HG03565 (cell line): Measurements from ENCODE around the gene CLOCK.

Source experiments
- ATAC-seq: cut with Tn5 transposase; IDR thresholded peaks from one replicate; pipeline ENCODE4 v1.9.1; 2021; ENCODE audit warnings: mild to moderate bottlenecking, moderate library complexity; ENCODE audit not compliant: unreplicated experiment

The CLOCK gene

DNA sequence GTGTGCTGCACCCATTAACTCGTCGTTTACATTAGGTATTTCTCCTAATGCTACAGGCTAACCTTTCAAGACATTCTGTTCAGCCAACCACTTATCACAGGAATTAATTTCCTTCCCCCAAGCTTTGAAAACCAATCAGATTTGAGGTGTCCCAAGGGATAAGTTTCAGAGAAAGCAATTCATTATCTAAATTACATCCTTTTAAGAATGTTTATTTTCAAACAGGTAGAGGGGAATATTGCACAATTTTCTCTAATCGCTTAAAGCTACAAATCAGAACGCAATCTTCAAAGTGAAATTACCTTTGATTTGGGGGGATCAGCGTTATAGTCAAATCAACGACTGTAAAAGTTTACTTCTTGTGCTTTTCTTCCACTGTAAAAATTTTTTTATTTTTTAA lies 1.6 kb downstream of the CLOCK start:
- no peak for ATAC-seq

GRCh38 chr4:55543858-55544257 lies 2.9 kb downstream of the CLOCK start:
- no peak for ATAC-seq

DNA sequence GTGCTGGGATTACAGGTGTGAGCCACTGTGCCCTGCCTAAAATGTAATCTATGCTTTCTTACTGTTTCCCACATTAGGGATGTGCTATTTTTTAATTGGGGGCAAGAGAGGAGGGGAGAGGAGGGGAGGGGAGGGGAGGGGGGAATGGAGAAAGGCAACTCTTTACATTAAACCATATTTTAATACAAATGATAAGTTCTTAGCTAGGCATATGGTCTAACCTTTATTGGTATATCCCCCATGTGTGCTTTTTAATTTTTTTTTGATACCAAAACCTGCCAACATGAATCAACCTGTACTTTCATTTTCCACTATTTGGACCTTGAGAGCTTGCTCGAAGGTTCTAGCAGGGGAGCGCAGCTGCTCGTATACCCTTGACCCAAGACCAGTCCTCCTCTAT lies 6.4 kb downstream of the CLOCK start:
- ATAC-seq = no peak

GRCh38 chr4:55539658-55540057 lies 7.1 kb downstream of the CLOCK start:
- no peak for ATAC-seq

DNA sequence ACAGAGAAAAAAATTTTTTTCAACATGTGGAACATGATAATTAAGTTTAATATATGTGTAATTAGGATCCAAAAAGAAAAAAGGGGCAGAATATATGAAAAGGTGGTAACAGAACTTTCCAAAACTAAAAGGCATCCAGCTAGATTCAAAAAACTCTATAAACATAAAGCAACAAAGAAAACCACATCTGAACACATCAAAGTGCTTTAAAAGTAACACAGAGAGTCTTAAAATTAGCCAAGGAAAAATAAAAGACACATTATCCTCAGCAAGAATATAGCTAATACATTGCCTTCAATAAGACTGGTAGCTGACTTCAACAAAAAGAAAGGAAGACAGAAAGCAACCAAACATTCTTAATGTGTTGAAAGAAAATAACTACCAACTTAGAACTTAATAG lies 8.2 kb downstream of the CLOCK start:
- no peak for ATAC-seq

GRCh38 chr4:55534306-55534705 lies 12.4 kb downstream of the CLOCK start:
- no peak for ATAC-seq

DNA sequence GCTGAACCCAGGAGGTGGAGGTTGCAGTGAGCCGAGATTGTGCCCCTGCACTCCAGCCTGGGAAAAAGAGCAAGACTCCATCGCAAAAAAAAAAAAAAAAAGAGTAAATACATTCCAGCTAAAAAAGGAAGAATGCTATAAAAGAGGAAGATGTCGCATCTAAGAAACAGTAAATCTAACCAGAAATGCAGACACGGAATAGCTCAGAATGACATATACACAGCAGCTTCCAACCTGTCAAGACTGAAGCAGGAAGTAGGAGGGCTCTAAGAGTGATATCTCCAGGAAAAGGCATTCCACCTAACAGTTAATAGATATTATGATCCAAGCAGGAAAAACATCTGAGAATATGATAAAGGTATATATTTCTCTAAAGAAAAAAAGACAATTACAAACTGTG lies 16.0 kb downstream of the CLOCK start:
- no peak for ATAC-seq

DNA sequence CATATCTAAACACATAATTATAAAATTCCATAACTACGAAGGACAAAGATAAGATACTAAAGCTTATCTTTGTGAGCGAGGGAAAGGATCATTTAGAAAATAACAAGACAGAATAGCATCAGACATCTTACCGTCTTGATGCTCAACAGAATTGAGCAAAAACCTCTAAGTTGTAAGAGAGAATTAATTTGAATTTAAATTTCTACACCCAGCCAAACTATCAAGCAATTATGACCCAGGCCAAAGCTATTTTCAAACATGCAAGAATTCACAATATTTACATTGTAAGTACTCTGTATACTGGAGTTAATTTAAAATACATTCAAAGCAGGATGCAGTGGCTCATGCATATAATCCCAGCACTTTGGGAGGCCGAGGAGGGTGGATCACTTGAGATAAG lies 16.5 kb downstream of the CLOCK start:
- ATAC-seq = no peak

DNA sequence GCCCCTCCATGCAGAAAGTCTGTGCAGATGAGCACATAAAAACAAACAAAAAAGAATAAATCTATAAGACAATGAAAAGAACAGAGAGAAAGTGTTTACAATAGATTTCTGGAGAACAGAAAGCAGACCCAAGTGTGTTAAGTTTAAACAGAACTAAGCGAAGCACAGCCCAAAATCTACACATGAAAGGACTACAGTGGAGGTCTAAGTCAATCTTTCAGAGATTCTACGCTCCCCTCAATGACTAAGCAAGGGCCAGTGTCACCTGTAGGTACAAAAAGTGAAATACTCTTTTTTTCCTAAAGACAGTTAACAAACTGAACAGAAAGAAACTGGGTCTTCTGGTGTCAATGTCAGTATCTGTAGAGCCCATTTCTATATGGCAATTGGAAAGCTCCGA lies 18.2 kb downstream of the CLOCK start:
- ATAC-seq = no peak

DNA sequence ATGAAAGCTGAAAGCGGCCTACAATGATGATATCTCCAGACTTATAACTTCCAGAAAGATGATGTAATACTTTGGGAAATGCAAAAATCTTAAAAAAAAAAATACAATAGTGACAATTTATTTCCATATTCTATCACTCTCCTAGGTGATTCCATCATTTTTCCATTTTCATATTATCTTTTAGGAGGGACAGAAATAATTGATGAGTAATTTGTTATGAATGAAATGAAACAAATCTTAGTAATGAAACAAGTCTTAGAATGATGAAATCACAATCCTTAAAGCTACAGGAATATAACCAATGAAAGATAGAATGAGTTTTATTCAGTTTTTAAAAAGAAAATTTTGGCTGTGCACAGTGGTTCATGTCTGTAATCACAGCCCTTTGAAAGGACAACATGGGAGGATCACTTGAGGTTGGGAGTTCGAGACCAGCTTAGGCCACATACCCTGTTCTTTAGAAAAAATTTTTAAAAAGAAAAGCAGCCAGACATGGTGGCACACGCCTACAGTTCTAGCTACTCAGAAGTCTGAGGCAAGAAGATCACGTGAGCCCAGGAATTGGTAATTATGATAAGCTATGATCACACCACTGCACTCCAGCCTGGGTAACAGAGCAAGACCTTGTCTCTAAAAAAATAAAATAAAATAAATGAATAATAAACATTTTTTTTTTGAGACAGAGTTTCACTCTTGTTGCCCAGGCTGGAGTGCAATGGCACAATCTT lies 21.7 kb downstream of the CLOCK start:
- no peak for ATAC-seq

GRCh38 chr4:55518442-55518841 lies 28.3 kb downstream of the CLOCK start:
- no peak for ATAC-seq

DNA sequence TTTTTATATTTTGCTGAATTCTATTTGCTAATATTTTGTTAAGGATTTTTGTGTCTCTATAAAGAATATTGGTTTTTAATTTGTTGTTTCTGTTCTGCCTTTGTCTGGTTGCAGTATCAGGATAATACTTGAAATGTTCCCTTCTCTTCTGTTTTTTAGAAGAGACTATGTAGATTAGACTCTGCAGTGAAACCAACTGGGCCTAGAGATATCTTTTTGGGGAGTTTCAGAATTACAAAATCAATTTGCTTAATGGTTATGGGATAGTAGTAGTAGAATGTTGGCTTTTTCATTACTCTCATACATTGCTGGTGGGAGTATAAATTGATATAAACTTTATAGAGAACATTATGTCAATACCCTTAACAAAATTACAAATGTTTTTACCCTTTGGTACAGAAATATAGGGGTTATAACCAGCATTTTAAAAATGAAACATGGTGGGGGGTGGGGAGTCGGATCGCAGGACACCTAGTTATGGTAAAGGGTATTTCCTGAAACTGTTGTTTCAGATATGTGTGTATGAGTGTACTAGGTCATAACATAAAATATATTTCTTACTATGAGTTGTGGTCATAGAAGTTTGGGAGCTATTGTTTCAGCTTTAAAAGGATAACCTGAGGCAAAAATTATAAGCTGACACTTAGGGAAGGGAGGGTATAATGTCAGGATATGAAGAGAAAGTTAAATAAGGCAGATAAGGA lies 29.0 kb downstream of the CLOCK start:
- peak; percentile 65 for ATAC-seq

DNA sequence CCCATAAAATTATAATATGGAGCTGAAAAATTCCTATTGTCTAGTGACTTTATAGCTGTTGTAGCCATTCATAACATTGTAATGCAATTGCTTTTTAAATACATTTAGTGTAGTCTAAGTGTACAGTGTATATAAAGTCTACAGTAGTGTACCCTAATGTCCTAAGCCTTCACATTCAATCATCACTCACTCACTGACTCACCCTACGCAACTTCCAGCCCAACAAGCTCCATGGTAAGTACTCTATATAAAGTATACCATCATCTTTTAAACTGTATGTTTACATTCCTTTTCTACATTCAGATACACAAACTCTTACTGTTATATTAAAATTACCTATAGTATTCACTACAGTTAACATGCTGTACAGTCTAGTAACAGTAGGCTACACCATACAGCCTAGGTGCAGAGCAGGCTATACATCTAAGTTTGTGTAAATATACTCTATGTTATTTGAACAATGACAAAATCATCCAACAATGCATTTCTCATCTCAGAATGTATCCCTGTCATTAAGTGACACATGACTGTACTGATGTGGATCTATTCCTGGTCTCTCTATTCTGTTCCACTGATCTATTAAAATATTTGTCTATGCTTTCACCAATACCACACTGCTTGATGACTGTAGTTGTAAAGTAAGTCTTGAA lies 33.7 kb downstream of the CLOCK start:
- no peak for ATAC-seq

GRCh38 chr4:55512077-55512476 lies 34.6 kb downstream of the CLOCK start:
- no peak for ATAC-seq

DNA sequence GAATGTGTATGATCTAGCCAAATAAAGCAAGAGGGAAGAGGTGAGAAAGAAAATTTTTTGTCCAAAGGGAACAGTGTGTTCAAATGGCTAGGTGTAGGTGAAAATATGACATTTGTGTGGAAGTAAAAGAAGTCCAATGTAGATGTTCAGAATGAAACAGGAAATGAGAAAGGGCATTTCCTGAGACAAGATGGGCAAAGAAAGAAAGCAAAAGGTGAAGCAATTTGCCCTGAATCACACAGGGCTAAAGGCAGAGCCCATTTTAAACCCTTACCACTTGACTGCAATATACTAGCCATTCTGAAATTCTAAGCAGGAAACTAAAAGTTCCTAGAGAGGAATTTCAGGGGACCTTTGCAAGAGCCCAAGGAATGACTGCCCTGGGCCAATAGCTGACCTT lies 36.0 kb downstream of the CLOCK start:
- ATAC-seq = no peak

DNA sequence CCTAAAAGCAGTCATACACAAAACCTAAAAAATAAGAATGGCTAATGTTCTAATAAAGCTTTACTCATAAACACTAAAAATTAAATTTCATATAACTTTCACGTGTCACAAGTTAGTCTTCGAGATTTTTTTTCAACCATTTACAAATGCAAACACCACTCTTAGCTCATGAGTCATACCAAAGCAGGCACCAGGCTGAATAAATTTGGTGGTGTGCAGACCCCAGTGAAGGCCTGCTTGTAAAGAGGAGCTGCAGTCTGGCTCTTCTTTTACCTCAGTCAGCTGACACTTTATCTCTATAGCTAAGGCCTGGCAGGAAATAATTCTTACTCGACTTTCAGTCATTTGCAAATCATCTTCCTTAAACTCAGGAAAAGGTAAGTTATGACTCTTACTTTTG lies 37.4 kb downstream of the CLOCK start:
- no peak for ATAC-seq

DNA sequence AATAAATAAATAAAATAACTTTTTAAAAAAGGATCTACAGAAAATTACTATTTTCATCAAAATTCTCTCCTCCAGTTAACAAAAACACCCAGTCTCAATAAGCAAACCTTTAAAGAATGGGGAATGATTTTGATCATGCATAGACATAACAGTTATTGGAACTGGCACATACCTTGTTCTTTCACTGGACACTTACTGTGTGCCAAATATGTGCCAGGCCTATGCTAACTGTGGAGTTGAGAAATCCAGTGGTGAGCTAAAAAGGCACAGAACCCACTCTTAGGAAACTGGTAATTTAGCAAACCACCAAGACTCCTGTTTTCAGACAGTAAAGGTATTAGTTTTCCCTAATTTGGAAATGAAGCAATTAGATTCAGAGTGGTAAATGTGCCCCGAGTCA lies 39.1 kb downstream of the CLOCK start:
- ATAC-seq = no peak

GRCh38 chr4:55503169-55503568 lies 43.5 kb downstream of the CLOCK start:
- peak; percentile 57 for ATAC-seq

GRCh38 chr4:55500072-55500471 lies 46.6 kb downstream of the CLOCK start:
- peak; percentile 60 for ATAC-seq

GRCh38 chr4:55499495-55499894 lies 47.2 kb downstream of the CLOCK start:
- no peak for ATAC-seq

- ATAC-seq = no peak
These were observed 48.7 kb downstream of the CLOCK start for GRCh38 chr4:55498051-55498450.

- ATAC-seq = no peak
These were observed 55.2 kb downstream of the CLOCK start for GRCh38 chr4:55491486-55491885.
